Fibroblast of lung (primary cell): ENCODE measurements around the gene SERTAD1.

Source experiments
- CTCF ChIP-seq, 2 donors: IDR thresholded peaks in 1 of 2; conservative IDR thresholded peaks in 1 of 2; 1 replicate in 1 of 2; 2 replicates in 1 of 2; pipeline ENCODE4 v1.5.1; 2011 to 2012; ENCODE audit warnings: low read length in 2 of 2, control low read depth in 1 of 2, inconsistent platforms in 1 of 2, low read depth in 1 of 2, mild to moderate bottlenecking in 1 of 2
- EZH2 ChIP-seq: IDR thresholded peaks from 2 replicates; pipeline ENCODE4 v1.5.1; 2012; ENCODE audit warnings: low read length, control low read depth, mild to moderate bottlenecking; ENCODE audit errors: missing control alignments

- no peak for TF ChIP-seq CTCF (conservative IDR thresholded peaks at IDR 0.05 in 1 of 2, IDR thresholded peaks at IDR 0.05 in 1 of 2; ENCODE audit: low read depth in 1 of 2, low read length in 2 of 2)
- no peak for TF ChIP-seq EZH2
Measured at GRCh38 chr19:40438284-40438683, 12.5 kb upstream of the SERTAD1 start.
